ENCODE data around the gene IRX2. TPM values are rescaled to one million over a fixed set of nuclear protein-coding genes. Genes with fewer than 3 reads are reported as not detected.

The IRX2 gene
- total RNA-seq, 1 donor = 7.2 TPM

GRCh38 chr5:2722901-2723300, 28.6 kb downstream of the IRX2 start:
- Histone ChIP-seq H4K20me1 (ENCODE audit: insufficient read depth, low read length) (no peaks in the 10 kb centered on the region), H3K27ac (ENCODE audit: low read depth, low read length) (no peak overlapping the region), H3K4me3 (ENCODE audit: insufficient read depth, low read length) (no peak overlapping the region), H3K4me2 (ENCODE audit: insufficient read depth, low read length) (no peak overlapping the region), H3K4me1 (ENCODE audit: insufficient read depth, low read length) (no peaks in the 10 kb centered on the region), H2AFZ (ENCODE audit: low read length) (no peak overlapping the region), H3K27me3 (ENCODE audit: insufficient read depth, low read length) (no peaks in the 10 kb centered on the region), H3K9me3 (ENCODE audit: low read depth, low read length) (no peaks in the 10 kb centered on the region), H3K36me3 (ENCODE audit: insufficient read depth, low read length) (no peaks in the 10 kb centered on the region), H3K79me2 (ENCODE audit: insufficient read depth, low read length) (no peaks in the 10 kb centered on the region)
- no peak for TF ChIP-seq CTCF (IDR thresholded peaks at IDR 0.05; ENCODE audit: extremely low read depth, low read depth, low read length)
- DNase-seq (ENCODE audit: insufficient read length, low spot score, missing footprints) = no peak

GRCh38 chr5:2721385-2722138, 29.9 kb downstream of the IRX2 start:
- TF ChIP-seq CTCF (IDR thresholded peaks at IDR 0.05; ENCODE audit: extremely low read depth, low read depth, low read length) = no peak
- no peaks in the 10 kb centered on the region for H3K27me3 ChIP-seq (ENCODE audit: insufficient read depth, low read length)
- H3K79me2 ChIP-seq (ENCODE audit: insufficient read depth, low read length) = no peaks in the 10 kb centered on the region
- no peak overlapping the region for H3K4me3 ChIP-seq (ENCODE audit: insufficient read depth, low read length)
- H3K4me1 ChIP-seq (ENCODE audit: insufficient read depth, low read length) = no peaks in the 10 kb centered on the region
- no peak overlapping the region for H2AFZ ChIP-seq (ENCODE audit: low read length)
- DNase-seq (ENCODE audit: insufficient read length, low spot score, missing footprints) = no peak
- no peak overlapping the region for H3K27ac ChIP-seq (ENCODE audit: low read depth, low read length)
- no peaks in the 10 kb centered on the region for H3K36me3 ChIP-seq (ENCODE audit: insufficient read depth, low read length)
- no peak overlapping the region for H3K4me2 ChIP-seq (ENCODE audit: insufficient read depth, low read length)
- no peaks in the 10 kb centered on the region for H4K20me1 ChIP-seq (ENCODE audit: insufficient read depth, low read length)
- no peaks in the 10 kb centered on the region for H3K9me3 ChIP-seq (ENCODE audit: low read depth, low read length)

GRCh38 chr5:2719332-2719731, 32.1 kb downstream of the IRX2 start:
- Histone ChIP-seq H4K20me1 (ENCODE audit: insufficient read depth, low read length) (no peaks in the 10 kb centered on the region), H3K27ac (ENCODE audit: low read depth, low read length) (no peak overlapping the region), H2AFZ (ENCODE audit: low read length) (no peak overlapping the region), H3K4me1 (ENCODE audit: insufficient read depth, low read length) (no peaks in the 10 kb centered on the region), H3K9me3 (ENCODE audit: low read depth, low read length) (no peaks in the 10 kb centered on the region), H3K4me3 (ENCODE audit: insufficient read depth, low read length) (no peak overlapping the region), H3K79me2 (ENCODE audit: insufficient read depth, low read length) (no peaks in the 10 kb centered on the region), H3K27me3 (ENCODE audit: insufficient read depth, low read length) (no peaks in the 10 kb centered on the region), H3K4me2 (ENCODE audit: insufficient read depth, low read length) (no peak overlapping the region), H3K36me3 (ENCODE audit: insufficient read depth, low read length) (no peaks in the 10 kb centered on the region)
- no peak for DNase-seq (ENCODE audit: insufficient read length, low spot score, missing footprints)
- TF ChIP-seq CTCF (IDR thresholded peaks at IDR 0.05; ENCODE audit: extremely low read depth, low read depth, low read length) = no peak

GRCh38 chr5:2718115-2718514, 33.4 kb downstream of the IRX2 start:
- no peaks in the 10 kb centered on the region for H3K79me2 ChIP-seq (ENCODE audit: insufficient read depth, low read length)
- H2AFZ ChIP-seq (ENCODE audit: low read length) = no peak overlapping the region
- no peaks in the 10 kb centered on the region for H3K9me3 ChIP-seq (ENCODE audit: low read depth, low read length)
- H3K27ac ChIP-seq (ENCODE audit: low read depth, low read length) = no peak overlapping the region
- no peaks in the 10 kb centered on the region for H3K4me1 ChIP-seq (ENCODE audit: insufficient read depth, low read length)
- no peak for TF ChIP-seq CTCF (IDR thresholded peaks at IDR 0.05; ENCODE audit: extremely low read depth, low read depth, low read length)
- H3K4me3 ChIP-seq (ENCODE audit: insufficient read depth, low read length) = no peak overlapping the region
- DNase-seq (ENCODE audit: insufficient read length, low spot score, missing footprints) = no peak
- no peaks in the 10 kb centered on the region for H3K27me3 ChIP-seq (ENCODE audit: insufficient read depth, low read length)
- H4K20me1 ChIP-seq (ENCODE audit: insufficient read depth, low read length) = no peaks in the 10 kb centered on the region
- no peak overlapping the region for H3K4me2 ChIP-seq (ENCODE audit: insufficient read depth, low read length)
- no peaks in the 10 kb centered on the region for H3K36me3 ChIP-seq (ENCODE audit: insufficient read depth, low read length)

Data from osteoblast (primary cell).